Kidney (tissue), 14 donors: Measurements from ENCODE around the gene CTIF. TPM values are rescaled to one million over a fixed set of nuclear protein-coding genes. Genes with fewer than 3 reads are reported as not detected.
A peak's percentile ranks its signal among the peaks of the same experiment; 100 is the strongest.

Experiments
- DNase-seq, 5 donors: peaks; one replicate each; pipeline ENCODE4 v3.0.0-alpha.2; 2013 to 2020
- FAIRE-seq: peaks from 2 replicates; lab custom pipeline; 2012; peaks lifted over from hg19 to GRCh38; lab: Jason Lieb, UNC
- H3K27ac ChIP-seq, 2 donors: one replicate each; pipeline ENCODE4 v1.7.0; 2013; ENCODE audit warnings: low read depth in 2 of 2, low read length in 2 of 2, inconsistent platforms in 1 of 2
- H3K27me3 ChIP-seq: one replicate; pipeline ENCODE4 v1.7.1; 2013; ENCODE audit warnings: low read length, inconsistent platforms; ENCODE audit not compliant: control insufficient read depth, insufficient read depth
- H3K36me3 ChIP-seq, 3 donors: one replicate each; pipeline versions ENCODE4 v1.7.0 to v1.7.1; 2013; ENCODE audit warnings: low read length in 3 of 3, control low read depth in 1 of 3, inconsistent platforms in 1 of 3; ENCODE audit not compliant: insufficient read depth in 3 of 3, control insufficient read depth in 2 of 3
- H3K4me1 ChIP-seq, 3 donors: one replicate each; pipeline versions ENCODE4 v1.7.0 to v1.7.1; 2013; ENCODE audit warnings: low read length in 3 of 3, inconsistent platforms in 1 of 3, low read depth in 1 of 3; ENCODE audit not compliant: control insufficient read depth in 2 of 3, insufficient read depth in 2 of 3
- H3K4me3 ChIP-seq, 3 donors: one replicate each; pipeline versions ENCODE4 v1.7.0 to v1.8.1; 2013; ENCODE audit warnings: low read length in 3 of 3, control low read depth in 1 of 3, inconsistent platforms in 1 of 3
- H3K9ac ChIP-seq, 3 donors: one replicate each; pipeline versions ENCODE4 v1.7.0 to v1.7.1; 2013; ENCODE audit warnings: low read length in 3 of 3, control low read depth in 1 of 3, inconsistent platforms in 1 of 3
- H3K9me3 ChIP-seq, 3 donors: one replicate each; pipeline versions ENCODE4 v1.7.0 to v1.7.1; 2013; ENCODE audit warnings: low read length in 3 of 3, control low read depth in 1 of 3, inconsistent platforms in 1 of 3; ENCODE audit not compliant: control insufficient read depth in 2 of 3, insufficient read depth in 1 of 3
- CTCF ChIP-seq: IDR thresholded peaks from 3 replicates; pipeline ENCODE4 v1.5.1; 2012; ENCODE audit warnings: mild to moderate bottlenecking, moderate library complexity, borderline replicate concordance; ENCODE audit not compliant: insufficient read depth; ENCODE audit errors: extremely low read depth
- intact Hi-C: fragments of 100-400 bp; cut with DNase I; formaldehyde crosslinking; loops from one replicate; pipeline ENCODE4 v1.11.1; 2022
- polyA plus RNA-seq: library from polyadenylated mRNA; stranded (reverse); fragments of 350-450 nt; fragmentation: Illumina TruSeq; extraction: RNeasy Lipid Tissue Mini Kit (QIAGEN cat#74804); gene quantifications from one replicate; pipeline ENCODE4 v1.2.3, GENCODE V29; 2014; ENCODE audit warnings: low read depth, low replicate concordance; ENCODE audit not compliant: insufficient read depth
- total RNA-seq: library from RNA; stranded (reverse); fragmentation: NEBNext Ultra II Directional; extraction: Animal tissue kit (Norgen Biotek cat#: 25700); gene quantifications from one replicate; pipeline ENCODE4 v1.2.1, GENCODE V29; 2021
- donor health status: control.
- donor health status: control.
- donor health status: control.
- donor health status: control.
- donor health status: control.
- donor health status: DM: yes; HTN: yes; CAD: no.
- donor health status: Normal renal cell carcinoma (clear cell type).

Gene CTIF
- total and polyA plus RNA-seq, 2 donors from 2014 or later, result 37.3 to 41.9 TPM

GRCh38 chr18:48641981-48642380, 103.2 kb downstream of the CTIF start:
- H3K4me3 ChIP-seq, result no peak overlapping the region
- no peaks in the 10 kb centered on the region for H3K4me1 ChIP-seq
- H3K27ac ChIP-seq, result no peak overlapping the region
- no peak for TF ChIP-seq CTCF
- no peaks in the 10 kb centered on the region for H3K36me3 ChIP-seq
- FAIRE-seq, result no peak
- intact Hi-C loops, result no loop called here
- no peaks in the 10 kb centered on the region for H3K27me3 ChIP-seq
- DNase-seq, result peak in 1 of 5 donors; percentile 24
- H3K9me3 ChIP-seq, result no peaks in the 10 kb centered on the region
- no peak overlapping the region for H3K9ac ChIP-seq

- FAIRE-seq (no peak), DNase-seq (no peak)
- no peak overlapping the region for H3K27ac ChIP-seq
- no peak overlapping the region for H3K9ac ChIP-seq
- H3K4me3 ChIP-seq, result no peak overlapping the region
- intact Hi-C loops, result no loop called here
- H3K36me3 ChIP-seq, result no peaks in the 10 kb centered on the region
- H3K9me3 ChIP-seq, result no peaks in the 10 kb centered on the region
- TF ChIP-seq CTCF, result no peak
- no peaks in the 10 kb centered on the region for H3K27me3 ChIP-seq
- no peaks in the 10 kb centered on the region for H3K4me1 ChIP-seq
Observed at GRCh38 chr18:48642503-48642902, 103.7 kb downstream of the CTIF start.

- FAIRE-seq (no peak), DNase-seq (no peak)
- Histone ChIP-seq H3K9ac (no peak overlapping the region), H3K36me3 (no peaks in the 10 kb centered on the region), H3K4me1 (no peaks in the 10 kb centered on the region), H3K9me3 (no peaks in the 10 kb centered on the region), H3K27me3 (no peaks in the 10 kb centered on the region), H3K4me3 (no peak overlapping the region), H3K27ac (no peak overlapping the region)
- no peak for TF ChIP-seq CTCF
- intact Hi-C loops, result no loop called here
Observed at GRCh38 chr18:48643262-48643661, 104.4 kb downstream of the CTIF start.

- H3K36me3 ChIP-seq, result no peaks in the 10 kb centered on the region
- H3K27ac ChIP-seq, result no peak overlapping the region
- no peaks in the 10 kb centered on the region for H3K27me3 ChIP-seq
- intact Hi-C loops, result no loop called here
- H3K9ac ChIP-seq, result no peak overlapping the region
- no peak overlapping the region for H3K4me3 ChIP-seq
- DNase-seq (no peak), FAIRE-seq (no peak)
- H3K4me1 ChIP-seq, result no peaks in the 10 kb centered on the region
- H3K9me3 ChIP-seq, result no peaks in the 10 kb centered on the region
- no peak for TF ChIP-seq CTCF
Observed at GRCh38 chr18:48644029-48644428, 105.2 kb downstream of the CTIF start.
